Caco-2 (cell line): ENCODE results near the gene FGF22. TPM values are rescaled to one million over a fixed set of nuclear protein-coding genes. Genes with fewer than 3 reads are reported as not detected.

ENCODE experiments used
- BruUV-seq: library from RNA; stranded (reverse); fragments of 400-500 nt; replicated peaks from 2 replicates; lab custom pipeline; 2021; lab: Mats Ljungman, UMichigan
- CTCF ChIA-PET: fragments of 300-600 bp; sonication (Branson Sonifier 250); formaldehyde crosslinking; loops from one replicate; lab custom pipeline; 2022; ENCODE audit warnings: antibody characterized with exemption; lab: Charles Lee
- POLR2A ChIA-PET: fragments of 300-600 bp; sonication (Branson Sonifier 250); formaldehyde crosslinking; loops from one replicate; lab custom pipeline; 2022; ENCODE audit warnings: antibody characterized with exemption; lab: Charles Lee
- DNase-seq, 2 experiments: peaks; one replicate each; pipeline versions ENCODE4 v3.0.0 to v3.0.0-alpha.2; 2020 to 2022
- H3K27me3 ChIP-seq: replicated peaks from 2 replicates; pipeline ENCODE4 v1.6.0; 2011; ENCODE audit warnings: low read length; ENCODE audit not compliant: control insufficient read depth, insufficient read depth
- H3K36me3 ChIP-seq: 2 replicates; pipeline ENCODE4 v1.5.1; 2011; ENCODE audit warnings: low read length; ENCODE audit not compliant: control insufficient read depth, insufficient read depth
- H3K4me1 ChIP-seq: fragments of 250-450 bp; sonication (Bioruptor Pico); 2 replicates; pipeline ENCODE4 v1.5.1; 2020; ENCODE audit warnings: mild to moderate bottlenecking
- H3K4me3 ChIP-seq: 2 replicates; pipeline ENCODE4 v1.5.1; 2011; ENCODE audit warnings: low read depth, mild to moderate bottlenecking, control low read depth, low read length
- H3K9me3 ChIP-seq: fragments of 250-450 bp; sonication (Bioruptor Pico); 2 replicates; pipeline ENCODE4 v1.5.1; 2020; ENCODE audit warnings: mild to moderate bottlenecking, moderate library complexity
- H3K27ac Mint-ChIP-seq: one replicate; pipeline ENCODE4 v1.8.0; 2022; ENCODE audit warnings: mixed read lengths; ENCODE audit not compliant: unreplicated experiment
- H3K27me3 Mint-ChIP-seq: one replicate; pipeline ENCODE4 v1.8.0; 2022; ENCODE audit warnings: mixed read lengths; ENCODE audit not compliant: insufficient read depth, unreplicated experiment
- H3K36me3 Mint-ChIP-seq: one replicate; pipeline ENCODE4 v1.8.0; 2022; ENCODE audit warnings: mild to moderate bottlenecking, mixed read lengths; ENCODE audit not compliant: insufficient read depth, unreplicated experiment
- H3K4me1 Mint-ChIP-seq: one replicate; pipeline ENCODE4 v1.8.0; 2022; ENCODE audit warnings: low read depth, mixed read lengths; ENCODE audit not compliant: unreplicated experiment
- H3K4me3 Mint-ChIP-seq: one replicate; pipeline ENCODE4 v1.8.0; 2022; ENCODE audit warnings: mild to moderate bottlenecking, moderate library complexity, mixed read lengths; ENCODE audit not compliant: unreplicated experiment
- H3K9me3 Mint-ChIP-seq: one replicate; pipeline ENCODE4 v1.8.0; 2022; ENCODE audit warnings: mixed read lengths; ENCODE audit not compliant: unreplicated experiment
- CTCF ChIP-seq, 2 experiments: fragments of 200-600 bp in 1 of 2; IDR thresholded peaks; 1 replicate in 1 of 2; 2 replicates in 1 of 2; pipeline versions ENCODE4 v1.5.1 to v1.8.0; 2011 to 2022; ENCODE audit warnings: antibody characterized with exemption in 1 of 2, control low read depth in 1 of 2, inconsistent platforms in 1 of 2, low read depth in 1 of 2, low read length in 1 of 2, mild to moderate bottlenecking in 1 of 2, moderate library complexity in 1 of 2; ENCODE audit not compliant: insufficient read depth in 1 of 2, severe bottlenecking in 1 of 2, unreplicated experiment in 1 of 2
- intact Hi-C: fragments of 100-400 bp; cut with micrococcal nuclease; formaldehyde crosslinking; loops from one replicate; pipeline ENCODE4 v1.10.0; 2022; ENCODE audit not compliant: unreplicated experiment
- total RNA-seq: library from RNA; stranded (reverse); gene quantifications from 2 replicates; pipeline ENCODE4 v1.2.3, GENCODE V29; 2022

FGF22 gene
- total RNA-seq, 1 experiment from 2014 or later = 0.68 TPM

GRCh38 chr19:610801-611480 is 28.7 kb upstream of the FGF22 start:
- POLR2A ChIA-PET = no interaction called here
- Mint-ChIP-seq H3K4me3 (no peak overlapping the region), H3K9me3 (no peaks in the 10 kb centered on the region), H3K27me3 (no peaks in the 10 kb centered on the region), H3K36me3 (peaks cover 13% of the 10 kb centered on the region), H3K27ac (no peak overlapping the region), H3K4me1 (no peaks in the 10 kb centered on the region)
- no peak for DNase-seq
- BruUV-seq = no TSS peak
- TF ChIP-seq CTCF (IDR thresholded peaks at IDR 0.05; ENCODE audit: insufficient read depth in 1 of 2, low read depth in 1 of 2, low read length in 1 of 2, severe bottlenecking in 1 of 2, unreplicated experiment in 1 of 2) = no peak
- H3K4me3 ChIP-seq = no peak overlapping the region
- H3K9me3 ChIP-seq = no peaks in the 10 kb centered on the region
- H3K4me1 ChIP-seq = no peaks in the 10 kb centered on the region
- CTCF ChIA-PET = no interaction called here
- H3K27me3 ChIP-seq = no peaks in the 10 kb centered on the region
- no peaks in the 10 kb centered on the region for H3K36me3 ChIP-seq
- intact Hi-C loops = no loop called here

- no peak for TF ChIP-seq CTCF (IDR thresholded peaks at IDR 0.05; ENCODE audit: insufficient read depth in 1 of 2, low read depth in 1 of 2, low read length in 1 of 2, severe bottlenecking in 1 of 2, unreplicated experiment in 1 of 2)
- Histone ChIP-seq H3K9me3 (no peaks in the 10 kb centered on the region), H3K27me3 (no peaks in the 10 kb centered on the region), H3K4me3 (no peak overlapping the region), H3K4me1 (no peaks in the 10 kb centered on the region), H3K36me3 (no peaks in the 10 kb centered on the region)
- BruUV-seq = no TSS peak
- H3K36me3 Mint-ChIP-seq = peaks cover 13% of the 10 kb centered on the region
- ChIA-PET CTCF (no interaction called here), POLR2A (no interaction called here)
- H3K27ac Mint-ChIP-seq = no peak overlapping the region
- H3K4me1 Mint-ChIP-seq = no peaks in the 10 kb centered on the region
- H3K4me3 Mint-ChIP-seq = no peak overlapping the region
- intact Hi-C loops = no loop called here
- no peaks in the 10 kb centered on the region for H3K9me3 Mint-ChIP-seq
- no peaks in the 10 kb centered on the region for H3K27me3 Mint-ChIP-seq
- no peak for DNase-seq
These were observed 28.2 kb upstream of the FGF22 start for GRCh38 chr19:611481-611868.

GRCh38 chr19:612941-613340 is 26.7 kb upstream of the FGF22 start:
- no peaks in the 10 kb centered on the region for H3K4me1 Mint-ChIP-seq
- no peaks in the 10 kb centered on the region for H3K36me3 ChIP-seq
- no peak for TF ChIP-seq CTCF (IDR thresholded peaks at IDR 0.05; ENCODE audit: insufficient read depth in 1 of 2, low read depth in 1 of 2, low read length in 1 of 2, severe bottlenecking in 1 of 2, unreplicated experiment in 1 of 2)
- H3K27ac Mint-ChIP-seq = no peak overlapping the region
- POLR2A ChIA-PET = no interaction called here
- no peaks in the 10 kb centered on the region for H3K27me3 ChIP-seq
- H3K4me3 Mint-ChIP-seq = no peak overlapping the region
- no peaks in the 10 kb centered on the region for H3K9me3 Mint-ChIP-seq
- H3K4me1 ChIP-seq = no peaks in the 10 kb centered on the region
- no peak overlapping the region for H3K4me3 ChIP-seq
- H3K36me3 Mint-ChIP-seq = peaks cover 13% of the 10 kb centered on the region
- no peaks in the 10 kb centered on the region for H3K9me3 ChIP-seq
- CTCF ChIA-PET = no interaction called here
- no TSS peak for BruUV-seq
- no peak for DNase-seq
- intact Hi-C loops = no loop called here
- H3K27me3 Mint-ChIP-seq = no peaks in the 10 kb centered on the region
